Loucy (cell line): Measurements from ENCODE around the gene SERF2.

Experiments
- EZH2phosphoT487 ChIP-seq: fragments of 200-600 bp; IDR thresholded peaks from 2 replicates; pipeline ENCODE4 v1.6.1; 2018; ENCODE audit warnings: antibody characterized with exemption, mild to moderate bottlenecking, moderate library complexity, borderline replicate concordance
- TF ChIP-seq, protein P1 (sequence below): fragments of 200-600 bp; sonication (generic); conservative IDR thresholded peaks from 2 replicates; pipeline ENCODE4 v1.5.1; 2014; ENCODE audit warnings: mild to moderate bottlenecking, antibody characterized with exemption, low read length

DNA sequence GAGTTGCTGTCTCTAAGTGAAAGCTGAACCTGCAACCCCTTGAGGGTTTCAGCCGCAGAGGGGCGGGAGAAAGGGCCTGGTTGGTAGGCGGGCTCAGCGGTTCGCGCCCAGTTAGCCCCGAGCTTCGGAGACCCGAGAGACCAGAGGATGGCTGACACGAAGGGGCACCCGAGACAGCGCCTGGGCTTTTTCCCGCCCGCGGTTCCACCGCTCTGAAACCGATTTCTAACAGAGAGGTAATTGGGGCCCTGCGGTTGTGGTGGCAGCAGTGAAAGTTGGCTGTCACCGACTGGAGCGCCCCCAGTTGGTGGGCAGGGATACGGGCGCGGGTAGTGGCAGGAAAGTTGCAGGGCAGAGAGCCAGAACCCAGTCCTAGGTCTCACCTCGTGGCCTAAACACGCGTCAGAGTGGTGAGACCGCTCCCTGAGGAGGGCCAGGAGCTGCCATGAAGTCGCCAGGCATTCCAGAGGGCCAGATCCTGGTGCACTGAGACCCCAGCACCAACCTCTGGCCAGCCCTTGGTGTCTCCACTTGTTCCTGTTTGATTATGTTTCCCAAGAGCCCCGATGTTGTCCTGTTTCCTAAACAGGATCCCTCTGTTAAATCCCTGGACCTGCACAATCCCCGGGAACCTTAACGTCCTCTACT is 14.7 kb upstream of the SERF2 start:
- TF ChIP-seq, protein P1, sequence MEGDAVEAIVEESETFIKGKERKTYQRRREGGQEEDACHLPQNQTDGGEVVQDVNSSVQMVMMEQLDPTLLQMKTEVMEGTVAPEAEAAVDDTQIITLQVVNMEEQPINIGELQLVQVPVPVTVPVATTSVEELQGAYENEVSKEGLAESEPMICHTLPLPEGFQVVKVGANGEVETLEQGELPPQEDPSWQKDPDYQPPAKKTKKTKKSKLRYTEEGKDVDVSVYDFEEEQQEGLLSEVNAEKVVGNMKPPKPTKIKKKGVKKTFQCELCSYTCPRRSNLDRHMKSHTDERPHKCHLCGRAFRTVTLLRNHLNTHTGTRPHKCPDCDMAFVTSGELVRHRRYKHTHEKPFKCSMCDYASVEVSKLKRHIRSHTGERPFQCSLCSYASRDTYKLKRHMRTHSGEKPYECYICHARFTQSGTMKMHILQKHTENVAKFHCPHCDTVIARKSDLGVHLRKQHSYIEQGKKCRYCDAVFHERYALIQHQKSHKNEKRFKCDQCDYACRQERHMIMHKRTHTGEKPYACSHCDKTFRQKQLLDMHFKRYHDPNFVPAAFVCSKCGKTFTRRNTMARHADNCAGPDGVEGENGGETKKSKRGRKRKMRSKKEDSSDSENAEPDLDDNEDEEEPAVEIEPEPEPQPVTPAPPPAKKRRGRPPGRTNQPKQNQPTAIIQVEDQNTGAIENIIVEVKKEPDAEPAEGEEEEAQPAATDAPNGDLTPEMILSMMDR = peak; percentile 90
- TF ChIP-seq EZH2phosphoT487 = no peak
